ENCODE measurements around the gene CD99. TPM values are rescaled to one million over a fixed set of nuclear protein-coding genes. Genes with fewer than 3 reads are reported as not detected.

The CD99 gene
- total RNA-seq, 1 experiment from 2014 or later = 407 TPM

GRCh38 chrX:2647627-2648026 lies 43.5 kb upstream of the CD99 start:
- Histone ChIP-seq H3K9me3 (no peaks in the 10 kb centered on the region), H3K4me3 (ENCODE audit: low read depth, low read length) (no peak overlapping the region), H3K4me1 (no peaks in the 10 kb centered on the region), H3K27me3 (replicated peaks; ENCODE audit: control insufficient read depth, insufficient read depth, low read length) (no peaks in the 10 kb centered on the region), H3K36me3 (ENCODE audit: control insufficient read depth, insufficient read depth, low read length) (no peaks in the 10 kb centered on the region; the same call in 1 of the 2 replicates)
- no peak overlapping the region for H3K4me3 Mint-ChIP-seq (ENCODE audit: unreplicated experiment)
- H3K27ac Mint-ChIP-seq (ENCODE audit: unreplicated experiment) = no peak overlapping the region
- H3K36me3 Mint-ChIP-seq (ENCODE audit: insufficient read depth, unreplicated experiment) = peaks cover 17% of the 10 kb centered on the region
- no peaks in the 10 kb centered on the region for H3K4me1 Mint-ChIP-seq (ENCODE audit: low read depth, unreplicated experiment)
- CTCF ChIA-PET = no interaction called here
- POLR2A ChIA-PET = no interaction called here
- no peaks in the 10 kb centered on the region for H3K27me3 Mint-ChIP-seq (ENCODE audit: insufficient read depth, unreplicated experiment)
- intact Hi-C loops (cut with micrococcal nuclease; ENCODE audit: unreplicated experiment) = no loop called here
- BruUV-seq (replicated peaks) = no TSS peak
- no peaks in the 10 kb centered on the region for H3K9me3 Mint-ChIP-seq (ENCODE audit: unreplicated experiment)
- DNase-seq = no peak
- TF ChIP-seq CTCF (IDR thresholded peaks at IDR 0.05; ENCODE audit: insufficient read depth in 1 of 2, low read depth in 1 of 2, low read length in 1 of 2, severe bottlenecking in 1 of 2, unreplicated experiment in 1 of 2) = no peak

GRCh38 chrX:2650037-2650436 lies 41.1 kb upstream of the CD99 start:
- no peak overlapping the region for H3K4me3 Mint-ChIP-seq (ENCODE audit: unreplicated experiment)
- no peak for TF ChIP-seq CTCF (IDR thresholded peaks at IDR 0.05; ENCODE audit: insufficient read depth in 1 of 2, low read depth in 1 of 2, low read length in 1 of 2, severe bottlenecking in 1 of 2, unreplicated experiment in 1 of 2)
- no peaks in the 10 kb centered on the region for H3K9me3 ChIP-seq
- peaks cover 5% of the 10 kb centered on the region for H3K4me1 ChIP-seq
- H3K36me3 Mint-ChIP-seq (ENCODE audit: insufficient read depth, unreplicated experiment) = peaks cover 3% of the 10 kb centered on the region
- no TSS peak for BruUV-seq (replicated peaks)
- no peak overlapping the region for H3K4me3 ChIP-seq (ENCODE audit: low read depth, low read length)
- no peak for DNase-seq
- no peaks in the 10 kb centered on the region for H3K27me3 ChIP-seq (replicated peaks; ENCODE audit: control insufficient read depth, insufficient read depth, low read length)
- no peaks in the 10 kb centered on the region for H3K9me3 Mint-ChIP-seq (ENCODE audit: unreplicated experiment)
- no peak overlapping the region for H3K27ac Mint-ChIP-seq (ENCODE audit: unreplicated experiment)
- H3K27me3 Mint-ChIP-seq (ENCODE audit: insufficient read depth, unreplicated experiment) = no peaks in the 10 kb centered on the region
- no peaks in the 10 kb centered on the region; the same call in 1 of the 2 replicates for H3K36me3 ChIP-seq (ENCODE audit: control insufficient read depth, insufficient read depth, low read length)
- intact Hi-C loops (cut with micrococcal nuclease; ENCODE audit: unreplicated experiment) = no loop called here
- ChIA-PET CTCF (no interaction called here), POLR2A (no interaction called here)
- no peaks in the 10 kb centered on the region for H3K4me1 Mint-ChIP-seq (ENCODE audit: low read depth, unreplicated experiment)

GRCh38 chrX:2650865-2651264 lies 40.2 kb upstream of the CD99 start:
- H3K27ac Mint-ChIP-seq (ENCODE audit: unreplicated experiment) = no peak overlapping the region
- DNase-seq = no peak
- Histone ChIP-seq H3K4me1 (peaks cover 14% of the 10 kb centered on the region), H3K4me3 (ENCODE audit: low read depth, low read length) (no peak overlapping the region), H3K9me3 (no peaks in the 10 kb centered on the region), H3K36me3 (ENCODE audit: control insufficient read depth, insufficient read depth, low read length) (no peaks in the 10 kb centered on the region; the same call in 1 of the 2 replicates), H3K27me3 (replicated peaks; ENCODE audit: control insufficient read depth, insufficient read depth, low read length) (no peaks in the 10 kb centered on the region)
- H3K9me3 Mint-ChIP-seq (ENCODE audit: unreplicated experiment) = no peaks in the 10 kb centered on the region
- ChIA-PET CTCF (no interaction called here), POLR2A (no interaction called here)
- intact Hi-C loops (cut with micrococcal nuclease; ENCODE audit: unreplicated experiment) = no loop called here
- peaks cover 7% of the 10 kb centered on the region for H3K4me1 Mint-ChIP-seq (ENCODE audit: low read depth, unreplicated experiment)
- H3K4me3 Mint-ChIP-seq (ENCODE audit: unreplicated experiment) = no peak overlapping the region
- H3K36me3 Mint-ChIP-seq (ENCODE audit: insufficient read depth, unreplicated experiment) = peaks cover 4% of the 10 kb centered on the region
- H3K27me3 Mint-ChIP-seq (ENCODE audit: insufficient read depth, unreplicated experiment) = no peaks in the 10 kb centered on the region
- TF ChIP-seq CTCF (IDR thresholded peaks at IDR 0.05; ENCODE audit: insufficient read depth in 1 of 2, low read depth in 1 of 2, low read length in 1 of 2, severe bottlenecking in 1 of 2, unreplicated experiment in 1 of 2) = no peak
- no TSS peak for BruUV-seq (replicated peaks)
